ENCODE results near the gene CD300E.

The CD300E gene

DNA sequence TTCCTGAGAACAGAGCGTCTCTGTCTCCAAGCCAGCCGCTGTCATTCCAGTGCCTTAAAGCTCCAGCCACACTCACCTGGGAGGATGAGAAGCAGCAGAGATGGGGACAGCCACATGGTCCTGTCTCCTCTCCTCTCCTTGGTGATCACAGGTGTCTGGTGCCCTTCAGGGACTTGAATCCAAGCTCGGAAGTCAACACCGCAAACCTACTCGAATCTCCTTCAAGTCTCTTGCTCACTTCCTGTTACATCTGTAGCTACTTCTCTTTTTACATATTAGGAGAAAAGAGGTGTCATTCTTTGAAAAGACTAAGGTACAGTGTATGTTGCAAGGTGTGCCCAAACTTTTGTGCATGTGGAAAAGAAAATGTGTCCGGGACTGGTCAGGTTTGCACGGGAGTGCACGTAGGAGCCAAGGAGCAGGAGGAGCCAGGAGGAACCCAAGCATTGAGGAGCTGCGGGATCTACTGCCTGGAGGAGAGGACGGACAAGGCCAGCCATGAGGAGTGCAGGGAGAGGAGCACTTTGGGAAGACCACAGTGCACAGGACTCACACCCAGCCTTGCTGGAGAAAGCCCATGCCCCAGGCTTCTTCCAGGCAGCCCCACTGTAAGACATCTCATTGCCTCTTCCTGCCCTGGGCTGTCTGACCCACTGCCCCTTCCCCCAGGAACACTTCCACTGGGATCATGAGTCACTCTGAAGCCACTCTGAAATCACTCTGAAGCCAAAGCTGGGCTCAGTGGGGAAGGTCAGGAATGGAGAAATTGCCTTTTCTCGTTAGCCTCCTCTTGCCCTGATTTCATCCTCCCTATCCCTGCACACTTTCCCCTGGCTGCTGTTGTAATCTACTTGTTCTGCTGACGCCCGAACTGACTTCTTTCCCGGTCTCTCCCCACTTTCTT is 31.2 kb downstream of the CD300E start, which contains the start of gene CD300LD:
TSS of gene CD300LD (minus strand) at position 197 of the 904 bp plus-strand sequence. CDS start at position 116, 81 bp downstream.
- ChIA-PET CTCF (interaction anchor here (0.9 to 2.1 kb wide), 7 partner anchors 10 to 257 kb away, joined by 3 to 8 read pairs (median 3); no protein-coding TSS in a partner anchor), POLR2A (no interaction called here)
- no peak for DNase-seq (ENCODE audit: extremely low spot score)
- TF ChIP-seq, protein P1, sequence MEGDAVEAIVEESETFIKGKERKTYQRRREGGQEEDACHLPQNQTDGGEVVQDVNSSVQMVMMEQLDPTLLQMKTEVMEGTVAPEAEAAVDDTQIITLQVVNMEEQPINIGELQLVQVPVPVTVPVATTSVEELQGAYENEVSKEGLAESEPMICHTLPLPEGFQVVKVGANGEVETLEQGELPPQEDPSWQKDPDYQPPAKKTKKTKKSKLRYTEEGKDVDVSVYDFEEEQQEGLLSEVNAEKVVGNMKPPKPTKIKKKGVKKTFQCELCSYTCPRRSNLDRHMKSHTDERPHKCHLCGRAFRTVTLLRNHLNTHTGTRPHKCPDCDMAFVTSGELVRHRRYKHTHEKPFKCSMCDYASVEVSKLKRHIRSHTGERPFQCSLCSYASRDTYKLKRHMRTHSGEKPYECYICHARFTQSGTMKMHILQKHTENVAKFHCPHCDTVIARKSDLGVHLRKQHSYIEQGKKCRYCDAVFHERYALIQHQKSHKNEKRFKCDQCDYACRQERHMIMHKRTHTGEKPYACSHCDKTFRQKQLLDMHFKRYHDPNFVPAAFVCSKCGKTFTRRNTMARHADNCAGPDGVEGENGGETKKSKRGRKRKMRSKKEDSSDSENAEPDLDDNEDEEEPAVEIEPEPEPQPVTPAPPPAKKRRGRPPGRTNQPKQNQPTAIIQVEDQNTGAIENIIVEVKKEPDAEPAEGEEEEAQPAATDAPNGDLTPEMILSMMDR (IDR thresholded peaks at IDR 0.05; ENCODE audit: control extremely low read depth, extremely low read depth, low read depth, missing control alignments), result no peak

DNA sequence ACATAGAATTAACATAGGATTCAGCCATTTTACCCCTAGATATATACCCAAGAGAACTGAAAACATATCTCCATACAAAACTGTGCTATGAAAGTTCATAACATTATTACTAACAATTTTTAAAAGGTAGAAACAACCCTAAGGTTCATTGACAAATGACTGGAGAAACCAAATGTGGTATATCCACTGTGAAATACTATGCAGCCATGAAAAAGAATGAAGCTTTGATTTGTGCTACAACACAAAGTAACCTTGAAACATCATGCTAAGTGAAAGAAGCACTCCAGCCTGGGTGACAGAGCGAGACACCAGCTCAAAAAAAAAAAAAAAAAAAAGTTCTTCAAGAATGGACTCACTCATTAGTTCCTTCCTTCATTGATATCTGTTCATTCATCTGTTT is 32.0 kb downstream of the CD300E start:
- POLR2A ChIA-PET, result no interaction called here
- DNase-seq (ENCODE audit: extremely low spot score), result no peak
- TF ChIP-seq, protein P1 (IDR thresholded peaks at IDR 0.05; ENCODE audit: control extremely low read depth, extremely low read depth, low read depth, missing control alignments), result no peak
- CTCF ChIA-PET, result interaction anchor here (1.0 to 2.1 kb wide), 6 partner anchors 10 to 256 kb away, joined by 3 to 8 read pairs (median 3); no protein-coding TSS in a partner anchor

DNA sequence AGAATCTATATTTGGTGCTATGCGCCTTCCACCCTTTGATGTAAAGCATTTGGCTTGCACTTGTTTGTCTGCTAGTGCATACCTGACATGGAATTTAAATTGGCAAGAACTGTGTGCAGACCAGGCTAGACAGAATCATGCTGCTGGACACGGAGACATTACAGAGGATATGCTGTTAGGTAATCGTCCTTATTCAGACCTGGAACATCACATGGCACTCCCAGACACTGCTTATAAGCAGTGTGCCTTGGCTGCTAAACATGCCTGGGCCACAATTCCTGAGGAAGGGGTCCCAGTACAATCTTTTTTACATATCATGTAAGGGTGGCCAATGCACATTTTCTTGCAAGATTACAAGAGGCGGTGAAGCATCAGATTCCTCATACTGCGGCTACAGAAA is 37.8 kb downstream of the CD300E start:
- ChIA-PET POLR2A (no interaction called here), CTCF (no interaction called here)
- DNase-seq (ENCODE audit: extremely low spot score), result no peak
- TF ChIP-seq, protein P1 (IDR thresholded peaks at IDR 0.05; ENCODE audit: control extremely low read depth, extremely low read depth, low read depth, missing control alignments), result no peak

DNA sequence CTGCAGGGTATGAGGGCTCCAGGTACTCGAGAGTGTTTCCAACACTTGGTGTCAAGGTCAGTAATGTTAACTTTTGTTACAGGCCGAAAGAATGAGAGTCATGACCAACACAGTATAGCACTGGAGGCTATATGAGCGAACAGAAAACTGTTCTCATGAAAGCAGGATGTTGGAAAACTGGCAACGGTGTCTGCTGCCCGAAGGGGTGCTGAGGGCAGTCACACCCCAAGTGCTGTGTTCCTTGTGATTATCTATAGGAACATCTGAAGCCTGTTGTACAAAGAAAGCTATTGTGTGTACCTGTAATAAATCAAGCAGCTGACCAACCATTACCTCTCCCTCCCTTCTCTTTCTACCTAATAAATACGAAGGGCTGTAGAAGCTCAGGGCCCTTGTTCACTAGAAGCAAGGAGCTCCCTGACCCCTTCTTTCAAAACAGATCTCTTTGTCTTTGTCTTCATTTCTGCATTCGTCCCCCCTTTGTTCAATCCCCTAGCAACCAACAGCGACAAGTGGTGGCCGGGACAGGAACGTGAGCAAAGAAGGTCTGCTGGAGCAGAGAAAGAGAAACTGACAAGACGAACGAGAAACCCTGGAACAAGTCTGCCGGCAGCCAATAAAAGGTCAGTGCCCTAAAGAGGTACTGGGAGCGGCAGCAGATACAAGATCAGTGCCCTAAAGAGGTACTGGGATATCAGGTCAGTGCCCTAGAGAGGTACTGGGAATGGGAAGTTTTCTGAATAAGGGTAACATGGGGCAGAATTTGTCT is 39.1 kb downstream of the CD300E start:
- TF ChIP-seq, protein P1 (IDR thresholded peaks at IDR 0.05; ENCODE audit: control extremely low read depth, extremely low read depth, low read depth, missing control alignments), result no peak
- DNase-seq (ENCODE audit: extremely low spot score), result no peak
- ChIA-PET POLR2A (no interaction called here), CTCF (no interaction called here)

DNA sequence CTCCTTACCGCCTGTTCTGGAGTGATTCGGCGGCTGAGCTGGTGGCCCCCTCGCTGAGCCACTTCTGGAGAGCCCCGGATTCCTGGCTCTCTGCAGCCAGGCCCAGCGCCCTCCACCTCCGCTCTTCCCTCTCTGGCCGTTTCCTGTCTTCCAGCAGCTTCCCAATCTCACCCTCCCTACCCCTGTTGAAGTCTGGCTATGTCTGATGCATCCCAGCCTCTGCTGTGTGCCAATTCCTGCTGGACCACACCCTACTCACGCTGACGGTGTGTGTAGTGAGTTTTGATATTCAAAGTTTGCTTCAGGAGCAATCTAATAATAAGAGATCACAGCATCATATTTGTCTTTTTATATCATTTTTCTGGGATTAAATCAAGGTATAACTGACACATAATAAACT is 40.9 kb downstream of the CD300E start:
- TF ChIP-seq, protein P1 (IDR thresholded peaks at IDR 0.05; ENCODE audit: control extremely low read depth, extremely low read depth, low read depth, missing control alignments), result no peak
- no peak for DNase-seq (ENCODE audit: extremely low spot score)
- ChIA-PET POLR2A (no interaction called here), CTCF (no interaction called here)

DNA sequence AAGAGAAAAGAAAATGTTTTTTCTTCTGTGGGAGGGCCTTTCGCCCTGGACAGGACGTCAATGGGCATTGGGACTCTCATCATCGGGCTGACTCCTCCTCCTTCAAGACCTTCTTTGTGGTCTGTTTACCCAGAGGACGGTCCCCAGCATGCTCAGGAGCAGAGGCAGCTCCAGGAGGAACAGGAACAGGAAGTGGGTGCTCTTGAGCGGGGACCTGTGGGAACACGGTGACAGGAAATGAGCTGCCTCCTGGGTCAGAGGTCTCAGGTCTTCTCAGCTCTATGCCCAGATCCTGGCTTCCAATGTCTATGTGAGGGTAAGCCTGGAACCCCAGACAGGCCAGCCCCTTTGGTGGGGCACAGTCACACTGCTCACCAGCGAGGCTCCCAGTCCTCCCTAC is 43.6 kb downstream of the CD300E start:
- TF ChIP-seq, protein P1 (IDR thresholded peaks at IDR 0.05; ENCODE audit: control extremely low read depth, extremely low read depth, low read depth, missing control alignments), result no peak
- ChIA-PET POLR2A (no interaction called here), CTCF (interaction anchor here (1.0 to 1.5 kb wide), 2 partner anchors 13 to 77 kb away, joined by 3 read pairs; no protein-coding TSS in a partner anchor)
- no peak for DNase-seq (ENCODE audit: extremely low spot score)
